K562 (cell line): Measurements from ENCODE around the gene TREX2. TPM values are rescaled to one million over a fixed set of nuclear protein-coding genes. Genes with fewer than 3 reads are reported as not detected.

Experiments used
- ATAC-seq: fragments of 200-7000 bp; cut with Tn5 transposase; 3 replicates; pipeline ENCODE4 v1.9.1; 2020; ENCODE audit warnings: moderate library complexity
- BruUV-seq: library from RNA; stranded (reverse); fragments of 400-500 nt; replicated peaks from 2 replicates; lab custom pipeline; 2021; lab: Mats Ljungman, UMichigan
- CTCF ChIA-PET: fragments of 300-600 bp; formaldehyde crosslinking; extraction: SDS; loops from one replicate; lab custom pipeline; 2021; ENCODE audit warnings: low intra/inter-chr PET ratio; lab: Yijun Ruan, JAX
- POLR2A ChIA-PET: fragments of 300-600, 350-650 bp; sonication (Branson Sonifier 250); formaldehyde crosslinking; extraction: SDS; loops from one replicate; lab custom pipeline; 2021; ENCODE audit warnings: antibody characterized with exemption, inconsistent platforms; lab: Yijun Ruan, JAX
- DNase-seq, 4 experiments: peaks; one replicate each; pipeline versions ENCODE4 v3.0.0 to v3.0.0-alpha.2; 2011 to 2018; ENCODE audit warnings: low spot score in 3 of 4, mixed read lengths in 3 of 4; ENCODE audit errors: extremely low read depth in 1 of 4
- FAIRE-seq: peaks from 2 replicates; lab custom pipeline; 2011; peaks lifted over from hg19 to GRCh38; lab: Jason Lieb, UNC
- H2AFZ ChIP-seq: 2 replicates; pipeline ENCODE4 v1.6.0; 2011; ENCODE audit warnings: low read depth, low read length, control low read depth, inconsistent platforms
- H3K27ac ChIP-seq: fragments of 200-600 bp; 3 replicates; pipeline ENCODE4 v1.8.0; 2011; ENCODE audit warnings: low read depth, mild to moderate bottlenecking, control low read depth, inconsistent platforms, low read length, moderate library complexity, mixed read lengths; ENCODE audit errors: extremely low read depth
- H3K27me3 ChIP-seq, 2 experiments: fragments of 300-600 bp in 1 of 2; 2 replicates in 1 of 2; 3 replicates in 1 of 2; pipeline versions ENCODE4 v1.6.0 to v1.8.0; 2011; ENCODE audit warnings: inconsistent platforms in 2 of 2, low read length in 2 of 2, mild to moderate bottlenecking in 1 of 2, mixed read lengths in 1 of 2, moderate library complexity in 1 of 2; ENCODE audit not compliant: control insufficient read depth in 2 of 2, insufficient read depth in 2 of 2
- H3K36me3 ChIP-seq: fragments of 300-600 bp; 3 replicates; pipeline ENCODE4 v1.8.0; 2011; ENCODE audit warnings: mild to moderate bottlenecking, low read length, inconsistent platforms; ENCODE audit not compliant: control insufficient read depth, insufficient read depth
- H3K4me1 ChIP-seq, 2 experiments: fragments of 200-600 bp in 1 of 2; replicated peaks in 1 of 2; 2 replicates in 1 of 2; 3 replicates in 1 of 2; pipeline versions ENCODE4 v1.5.1 to v1.8.0; 2011; ENCODE audit warnings: inconsistent platforms in 2 of 2, low read length in 2 of 2, mild to moderate bottlenecking in 1 of 2, mixed read lengths in 1 of 2, moderate library complexity in 1 of 2; ENCODE audit not compliant: control insufficient read depth in 2 of 2, insufficient read depth in 2 of 2
- H3K4me2 ChIP-seq: 2 replicates; pipeline ENCODE4 v1.6.1; 2011; ENCODE audit warnings: low read length, control low read depth, inconsistent platforms, mixed read lengths; ENCODE audit not compliant: insufficient read depth
- H3K4me3 ChIP-seq: fragments of 200-600 bp; sonication (generic), shearing (Covaris generic); 2 replicates; pipeline ENCODE4 v1.5.1; 2016; ENCODE audit warnings: control low read depth, inconsistent platforms
- H3K79me2 ChIP-seq: fragments of 200-600 bp; 3 replicates; pipeline ENCODE4 v1.8.0; 2011; ENCODE audit warnings: low read length, inconsistent platforms; ENCODE audit not compliant: control insufficient read depth, insufficient read depth
- H3K9ac ChIP-seq, 2 experiments: 2 replicates each; pipeline versions ENCODE4 v1.6.0 to v1.6.1; 2011; ENCODE audit warnings: low read depth in 2 of 2, low read length in 2 of 2, control low read depth in 1 of 2, inconsistent platforms in 1 of 2, mild to moderate bottlenecking in 1 of 2, mixed read lengths in 1 of 2; ENCODE audit not compliant: insufficient read depth in 1 of 2
- H3K9me1 ChIP-seq: one replicate; pipeline ENCODE4 v1.6.0; 2011; ENCODE audit warnings: inconsistent platforms, mild to moderate bottlenecking, low read length, moderate library complexity; ENCODE audit not compliant: control insufficient read depth, insufficient read depth
- H3K9me3 ChIP-seq: replicated peaks from 2 replicates; pipeline ENCODE4 v1.5.1; 2011; ENCODE audit warnings: low read depth, low read length, inconsistent platforms; ENCODE audit not compliant: control insufficient read depth, insufficient read depth
- H4K20me1 ChIP-seq: replicated peaks from 2 replicates; pipeline ENCODE4 v1.6.1; 2011; ENCODE audit warnings: low read length, inconsistent platforms, mixed read lengths; ENCODE audit not compliant: control insufficient read depth, insufficient read depth
- CBX2 ChIP-seq: fragments of 200-600 bp; sonication (generic); IDR thresholded peaks from one replicate; pipeline ENCODE4 v1.6.1; 2012; ENCODE audit warnings: mild to moderate bottlenecking, low read length, inconsistent platforms; ENCODE audit not compliant: insufficient read depth, poor library complexity, severe bottlenecking
- CTBP1 ChIP-seq: fragments of 450-650 bp; IDR thresholded peaks from 2 replicates; pipeline ENCODE4 v1.6.1; 2016; ENCODE audit warnings: borderline replicate concordance
- DPF2 ChIP-seq: fragments of 450-650 bp; IDR thresholded peaks from 2 replicates; pipeline ENCODE4 v1.6.1; 2016
- E2F3 ChIP-seq: fragments of 250-450 bp; sonication (Bioruptor Pico); IDR thresholded peaks from 2 replicates; pipeline ENCODE4 v1.4.0; 2020; ENCODE audit warnings: mild to moderate bottlenecking
- PPARD ChIP-seq: fragments of 250-450 bp; sonication (Bioruptor Pico); IDR thresholded peaks from 2 replicates; pipeline ENCODE4 v1.8.0; 2022; ENCODE audit warnings: inconsistent platforms, mild to moderate bottlenecking, moderate library complexity
- RAD51 ChIP-seq: fragments of 450-650 bp; IDR thresholded peaks from 2 replicates; pipeline ENCODE4 v1.7.1; 2016; ENCODE audit warnings: low read depth, mild to moderate bottlenecking, borderline replicate concordance
- U2AF1 ChIP-seq: fragments of 200-400 bp; formaldehyde crosslinking; optimal IDR thresholded peaks from 2 replicates; pipeline ENCODE3; 2017; ENCODE audit warnings: mild to moderate bottlenecking, low read depth, low read length, moderate library complexity
- ZNF134 ChIP-seq: fragments of 250-450 bp; sonication (Bioruptor Pico); conservative IDR thresholded peaks from 2 replicates; pipeline ENCODE4 v1.4.0; 2020
- ZNF175 ChIP-seq: fragments of 200-800 bp; sonication (Bioruptor generic); IDR thresholded peaks from 2 replicates; pipeline ENCODE4 v1.6.1; 2016; ENCODE audit warnings: low read depth, mild to moderate bottlenecking, missing genetic modification characterization, missing compliant biosample characterization
- ZNF830 ChIP-seq: fragments of 250-450 bp; sonication (Bioruptor Pico); IDR thresholded peaks from 2 replicates; pipeline ENCODE4 v1.5.0; 2021; ENCODE audit warnings: mild to moderate bottlenecking
- WGBS: fragments of 100-300 bp; shearing (Covaris generic); methylation state at CpG from one replicate; pipeline ENCODE4 v1.1.6; 2016; ENCODE audit warnings: low coverage, mixed read lengths; ENCODE audit not compliant: insufficient coverage; ENCODE audit errors: missing lambda C conversion rate; 5-methylcytosine and 5-hydroxymethylcytosine counted together
- in situ Hi-C: fragments of 300-500 bp; cut with MboI; formaldehyde crosslinking; loops from 4 replicates; pipeline ENCODE4 v1.15.0; 2018; ENCODE audit warnings: inconsistent platforms, mixed read lengths
- intact Hi-C: fragments of 100-400 bp; cut with micrococcal nuclease; formaldehyde crosslinking; loops from 2 replicates; pipeline ENCODE4 v1.14.2; 2022
- polyA plus RNA-seq, 8 experiments: library from polyadenylated mRNA; depleted of rRNA in 4 of 8; stranded (reverse) in 5 of 8; unstranded in 3 of 8; fragments of >200 nt; fragmentation: Nextera tagmentation in 2 of 8; fragmentation: Illumina TruSeq in 1 of 8; extraction: Ambion mirVana in 2 of 8; extraction: Trizol in 1 of 8; gene quantifications; 2 replicates each; pipeline versions ENCODE4 v1.2.1 to v1.2.3, GENCODE V29; 2011 to 2014; ENCODE audit warnings: inconsistent platforms in 1 of 8, missing spikeins in 1 of 8
- total RNA-seq, 7 experiments: library from RNA; depleted of rRNA in 6 of 7; stranded (reverse); fragments of >200 nt in 6 of 7; fragmentation: Illumina TruSeq in 2 of 7; extraction: Trizol in 2 of 7; gene quantifications; 2 replicates each; pipeline versions ENCODE4 v1.2.1 to v1.2.3, GENCODE V29; 2011 to 2021; ENCODE audit warnings: low replicate concordance in 1 of 7
- TF ChIP-seq, protein P1 (sequence below): fragments of 200-800 bp; sonication (Bioruptor generic); IDR thresholded peaks from 2 replicates; pipeline ENCODE4 v1.6.1; 2017; ENCODE audit warnings: missing genetic modification characterization, missing compliant biosample characterization
- TF ChIP-seq, protein P2 (sequence below): fragments of 450-650 bp; IDR thresholded peaks from 2 replicates; pipeline ENCODE4 v1.6.1; 2018; ENCODE audit warnings: mild to moderate bottlenecking, low read depth; ENCODE audit not compliant: partially characterized antibody
- TF ChIP-seq, protein P3 (sequence below): fragments of 450-650 bp; IDR thresholded peaks from 2 replicates; pipeline ENCODE4 v1.6.1; 2018; ENCODE audit not compliant: partially characterized antibody

TREX2 gene
- total and polyA plus RNA-seq, 9 of the 15 experiments (the other 6 are each of a cell fraction or from before 2014, with no cell fraction given): 0.07 to 1.5 (median 0.33) TPM; not detected in 2

DNA sequence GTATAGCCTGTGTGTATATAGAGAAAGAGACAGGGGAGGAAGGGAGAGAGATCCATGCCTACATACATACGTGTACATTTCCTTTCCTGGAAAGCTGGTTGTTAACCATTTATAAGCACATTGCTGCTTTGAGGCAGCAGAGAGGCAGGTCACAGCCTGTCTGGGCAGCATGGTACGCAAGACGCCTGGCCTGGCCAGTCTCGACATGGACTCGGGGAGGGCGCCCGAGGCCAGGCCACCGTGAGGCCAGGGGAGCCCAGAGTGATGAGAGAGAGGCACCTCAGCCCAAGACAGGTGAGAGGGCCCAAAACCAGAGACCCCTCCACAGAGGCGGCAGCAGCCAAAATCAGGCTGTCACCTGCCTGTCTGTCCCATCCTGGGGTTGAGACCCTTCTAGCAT, 3.9 kb downstream of the TREX2 start:
- H3K4me2 ChIP-seq: no peak overlapping the region
- H3K27ac ChIP-seq: no peak overlapping the region
- DNase-seq (no peak), ATAC-seq (no peak), FAIRE-seq (no peak)
- WGBS: 48% methylated on average over 8 of the region's 9 CpGs
- BruUV-seq: no TSS peak
- H3K9ac ChIP-seq: no peak overlapping the region; a peak in 1 of 4 replicates
- H3K4me3 ChIP-seq: no peak overlapping the region
- ChIA-PET POLR2A (no interaction called here), CTCF (no interaction called here)
- intact Hi-C loops: no loop called here
- peaks cover 0 to 6% of the 10 kb centered on the region in 2 experiments; a peak in 3 of 5 replicates for H3K27me3 ChIP-seq
- TF ChIP-seq, protein P1, sequence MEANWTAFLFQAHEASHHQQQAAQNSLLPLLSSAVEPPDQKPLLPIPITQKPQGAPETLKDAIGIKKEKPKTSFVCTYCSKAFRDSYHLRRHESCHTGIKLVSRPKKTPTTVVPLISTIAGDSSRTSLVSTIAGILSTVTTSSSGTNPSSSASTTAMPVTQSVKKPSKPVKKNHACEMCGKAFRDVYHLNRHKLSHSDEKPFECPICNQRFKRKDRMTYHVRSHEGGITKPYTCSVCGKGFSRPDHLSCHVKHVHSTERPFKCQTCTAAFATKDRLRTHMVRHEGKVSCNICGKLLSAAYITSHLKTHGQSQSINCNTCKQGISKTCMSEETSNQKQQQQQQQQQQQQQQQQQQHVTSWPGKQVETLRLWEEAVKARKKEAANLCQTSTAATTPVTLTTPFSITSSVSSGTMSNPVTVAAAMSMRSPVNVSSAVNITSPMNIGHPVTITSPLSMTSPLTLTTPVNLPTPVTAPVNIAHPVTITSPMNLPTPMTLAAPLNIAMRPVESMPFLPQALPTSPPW (CRISPR knock-in tag): no peak
- no peak for TF ChIP-seq PPARD (CRISPR knock-in tag)
- TF ChIP-seq CBX2: no peak
- TF ChIP-seq CTBP1: no peak
- TF ChIP-seq DPF2: no peak
- TF ChIP-seq RAD51: no peak
- no peak for TF ChIP-seq ZNF175 (CRISPR knock-in tag)
- no peak for TF ChIP-seq ZNF134 (CRISPR knock-in tag)
- TF ChIP-seq, protein P2, sequence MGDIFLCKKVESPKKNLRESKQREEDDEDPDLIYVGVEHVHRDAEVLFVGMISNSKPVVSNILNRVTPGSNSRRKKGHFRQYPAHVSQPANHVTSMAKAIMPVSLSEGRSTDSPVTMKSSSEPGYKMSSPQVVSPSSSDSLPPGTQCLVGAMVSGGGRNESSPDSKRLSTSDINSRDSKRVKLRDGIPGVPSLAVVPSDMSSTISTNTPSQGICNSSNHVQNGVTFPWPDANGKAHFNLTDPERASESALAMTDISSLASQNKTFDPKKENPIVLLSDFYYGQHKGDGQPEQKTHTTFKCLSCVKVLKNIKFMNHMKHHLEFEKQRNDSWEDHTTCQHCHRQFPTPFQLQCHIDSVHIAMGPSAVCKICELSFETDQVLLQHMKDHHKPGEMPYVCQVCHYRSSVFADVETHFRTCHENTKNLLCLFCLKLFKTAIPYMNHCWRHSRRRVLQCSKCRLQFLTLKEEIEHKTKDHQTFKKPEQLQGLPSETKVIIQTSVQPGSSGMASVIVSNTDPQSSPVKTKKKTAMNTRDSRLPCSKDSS: no peak
- TF ChIP-seq ZNF830 (CRISPR knock-in tag): no peak
- no peak for TF ChIP-seq U2AF1
- TF ChIP-seq, protein P3, sequence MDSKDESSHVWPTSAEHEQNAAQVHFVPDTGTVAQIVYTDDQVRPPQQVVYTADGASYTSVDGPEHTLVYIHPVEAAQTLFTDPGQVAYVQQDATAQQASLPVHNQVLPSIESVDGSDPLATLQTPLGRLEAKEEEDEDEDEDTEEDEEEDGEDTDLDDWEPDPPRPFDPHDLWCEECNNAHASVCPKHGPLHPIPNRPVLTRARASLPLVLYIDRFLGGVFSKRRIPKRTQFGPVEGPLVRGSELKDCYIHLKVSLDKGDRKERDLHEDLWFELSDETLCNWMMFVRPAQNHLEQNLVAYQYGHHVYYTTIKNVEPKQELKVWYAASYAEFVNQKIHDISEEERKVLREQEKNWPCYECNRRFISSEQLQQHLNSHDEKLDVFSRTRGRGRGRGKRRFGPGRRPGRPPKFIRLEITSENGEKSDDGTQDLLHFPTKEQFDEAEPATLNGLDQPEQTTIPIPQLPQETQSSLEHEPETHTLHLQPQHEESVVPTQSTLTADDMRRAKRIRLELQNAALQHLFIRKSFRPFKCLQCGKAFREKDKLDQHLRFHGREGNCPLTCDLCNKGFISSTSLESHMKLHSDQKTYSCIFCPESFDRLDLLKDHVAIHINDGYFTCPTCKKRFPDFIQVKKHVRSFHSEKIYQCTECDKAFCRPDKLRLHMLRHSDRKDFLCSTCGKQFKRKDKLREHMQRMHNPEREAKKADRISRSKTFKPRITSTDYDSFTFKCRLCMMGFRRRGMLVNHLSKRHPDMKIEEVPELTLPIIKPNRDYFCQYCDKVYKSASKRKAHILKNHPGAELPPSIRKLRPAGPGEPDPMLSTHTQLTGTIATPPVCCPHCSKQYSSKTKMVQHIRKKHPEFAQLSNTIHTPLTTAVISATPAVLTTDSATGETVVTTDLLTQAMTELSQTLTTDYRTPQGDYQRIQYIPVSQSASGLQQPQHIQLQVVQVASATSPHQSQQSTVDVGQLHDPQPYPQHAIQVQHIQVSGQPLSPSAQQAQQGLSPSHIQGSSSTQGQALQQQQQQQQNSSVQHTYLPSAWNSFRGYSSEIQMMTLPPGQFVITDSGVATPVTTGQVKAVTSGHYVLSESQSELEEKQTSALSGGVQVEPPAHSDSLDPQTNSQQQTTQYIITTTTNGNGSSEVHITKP: no peak
- TF ChIP-seq E2F3 (CRISPR knock-in tag): no peak
- H3K9me3 ChIP-seq: no peaks in the 10 kb centered on the region
- H4K20me1 ChIP-seq: no peaks in the 10 kb centered on the region
- H3K9me1 ChIP-seq: no peaks in the 10 kb centered on the region
- peaks cover 0 to 34% of the 10 kb centered on the region in 2 experiments; a peak in 2 of 5 replicates for H3K4me1 ChIP-seq
- H3K36me3 ChIP-seq: no peaks in the 10 kb centered on the region
- in situ Hi-C loops: no loop called here
- no peak overlapping the region for H2AFZ ChIP-seq
- H3K79me2 ChIP-seq: no peaks in the 10 kb centered on the region
